ENCODE measurements around the gene TNNT1.
"Not testable (repeated sequence)": the region's sequence is repeated elsewhere in the genome, so short reads cannot be mapped to it uniquely, and the experiment has no call there.

GRCh38 chr19:55155784-55156183 is 6.8 kb upstream of the TNNT1 start:
- TF ChIP-seq FOXM1 (IDR thresholded peaks at IDR 0.05; ENCODE audit: borderline replicate concordance); NFRKB (IDR thresholded peaks at IDR 0.05); FOXA1 (IDR thresholded peaks at IDR 0.05); HDGF (IDR thresholded peaks at IDR 0.05; ENCODE audit: borderline replicate concordance); FOXK2 (IDR thresholded peaks at IDR 0.05); ELF4 (IDR thresholded peaks at IDR 0.05); ARNT (IDR thresholded peaks at IDR 0.05); BHLHE40 (IDR thresholded peaks at IDR 0.05; ENCODE audit: borderline replicate concordance): not testable (repeated sequence)
